OCI-M1 (cell line): ENCODE data around the gene ELP4.

Source experiments
- DNase-seq: peaks from one replicate; lab custom pipeline; 2025; lab: John Stamatoyannopoulos, UW

The ELP4 gene

GRCh38 chr11:31824879-31825837 is 315.6 kb downstream of the ELP4 start:
- no peak for DNase-seq

GRCh38 chr11:31825838-31826484 is 316.4 kb downstream of the ELP4 start:
- no peak for DNase-seq

GRCh38 chr11:31826536-31827438 is 317.2 kb downstream of the ELP4 start:
- no peak for DNase-seq

GRCh38 chr11:31827455-31828206 is 318.1 kb downstream of the ELP4 start:
- DNase-seq = no peak

- no peak for DNase-seq
Measured at GRCh38 chr11:31828217-31828616, 318.6 kb downstream of the ELP4 start.

GRCh38 chr11:31830406-31830805 is 320.8 kb downstream of the ELP4 start:
- DNase-seq = no peak

GRCh38 chr11:31834237-31834636 is 324.7 kb downstream of the ELP4 start:
- no peak for DNase-seq
